ENCODE results near the gene TPSD1.

GRCh38 chr16:1271380-1271723 lies 15.5 kb downstream of the TPSD1 start:
- TF ChIP-seq, protein P1, sequence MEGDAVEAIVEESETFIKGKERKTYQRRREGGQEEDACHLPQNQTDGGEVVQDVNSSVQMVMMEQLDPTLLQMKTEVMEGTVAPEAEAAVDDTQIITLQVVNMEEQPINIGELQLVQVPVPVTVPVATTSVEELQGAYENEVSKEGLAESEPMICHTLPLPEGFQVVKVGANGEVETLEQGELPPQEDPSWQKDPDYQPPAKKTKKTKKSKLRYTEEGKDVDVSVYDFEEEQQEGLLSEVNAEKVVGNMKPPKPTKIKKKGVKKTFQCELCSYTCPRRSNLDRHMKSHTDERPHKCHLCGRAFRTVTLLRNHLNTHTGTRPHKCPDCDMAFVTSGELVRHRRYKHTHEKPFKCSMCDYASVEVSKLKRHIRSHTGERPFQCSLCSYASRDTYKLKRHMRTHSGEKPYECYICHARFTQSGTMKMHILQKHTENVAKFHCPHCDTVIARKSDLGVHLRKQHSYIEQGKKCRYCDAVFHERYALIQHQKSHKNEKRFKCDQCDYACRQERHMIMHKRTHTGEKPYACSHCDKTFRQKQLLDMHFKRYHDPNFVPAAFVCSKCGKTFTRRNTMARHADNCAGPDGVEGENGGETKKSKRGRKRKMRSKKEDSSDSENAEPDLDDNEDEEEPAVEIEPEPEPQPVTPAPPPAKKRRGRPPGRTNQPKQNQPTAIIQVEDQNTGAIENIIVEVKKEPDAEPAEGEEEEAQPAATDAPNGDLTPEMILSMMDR (IDR thresholded peaks at IDR 0.05): no peak
- no peak for TF ChIP-seq POLR2A (IDR thresholded peaks at IDR 0.05)

All from uterus (tissue), 2 donors.